B cell (primary cell): ENCODE measurements around the gene ADAMTS17.

Experiments used
- EZH2 ChIP-seq: IDR thresholded peaks from 2 replicates; pipeline ENCODE4 v1.6.1; 2012; ENCODE audit warnings: borderline replicate concordance, low read depth, mild to moderate bottlenecking, moderate library complexity, low read length; ENCODE audit not compliant: insufficient read depth, poor library complexity, severe bottlenecking
- TF ChIP-seq, protein P1 (sequence below): fragments of 200-600 bp; IDR thresholded peaks from one replicate; pipeline ENCODE4 v1.8.0; 2022; ENCODE audit warnings: antibody characterized with exemption, mild to moderate bottlenecking

DNA sequence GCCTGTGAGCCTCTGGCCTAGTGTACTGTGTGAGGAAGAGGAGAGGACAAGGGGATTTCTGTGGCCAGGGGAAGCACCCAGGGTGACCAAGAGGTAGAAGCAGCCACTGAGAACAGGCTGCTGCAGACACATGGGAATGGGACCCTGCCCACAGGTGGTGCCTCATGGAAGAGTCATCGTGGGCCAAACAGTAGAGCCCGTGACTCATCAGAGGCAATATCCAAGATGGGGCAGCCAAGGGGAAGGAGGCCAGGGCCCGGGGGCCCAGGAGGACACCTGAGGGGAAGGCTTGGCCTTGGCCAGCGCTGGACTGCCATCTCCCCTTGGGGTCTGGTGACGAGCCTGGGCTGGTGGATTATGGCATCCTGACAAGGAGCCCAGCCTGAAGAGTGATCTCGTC, 333.5 kb downstream of the ADAMTS17 start:
- TF ChIP-seq, protein P1, sequence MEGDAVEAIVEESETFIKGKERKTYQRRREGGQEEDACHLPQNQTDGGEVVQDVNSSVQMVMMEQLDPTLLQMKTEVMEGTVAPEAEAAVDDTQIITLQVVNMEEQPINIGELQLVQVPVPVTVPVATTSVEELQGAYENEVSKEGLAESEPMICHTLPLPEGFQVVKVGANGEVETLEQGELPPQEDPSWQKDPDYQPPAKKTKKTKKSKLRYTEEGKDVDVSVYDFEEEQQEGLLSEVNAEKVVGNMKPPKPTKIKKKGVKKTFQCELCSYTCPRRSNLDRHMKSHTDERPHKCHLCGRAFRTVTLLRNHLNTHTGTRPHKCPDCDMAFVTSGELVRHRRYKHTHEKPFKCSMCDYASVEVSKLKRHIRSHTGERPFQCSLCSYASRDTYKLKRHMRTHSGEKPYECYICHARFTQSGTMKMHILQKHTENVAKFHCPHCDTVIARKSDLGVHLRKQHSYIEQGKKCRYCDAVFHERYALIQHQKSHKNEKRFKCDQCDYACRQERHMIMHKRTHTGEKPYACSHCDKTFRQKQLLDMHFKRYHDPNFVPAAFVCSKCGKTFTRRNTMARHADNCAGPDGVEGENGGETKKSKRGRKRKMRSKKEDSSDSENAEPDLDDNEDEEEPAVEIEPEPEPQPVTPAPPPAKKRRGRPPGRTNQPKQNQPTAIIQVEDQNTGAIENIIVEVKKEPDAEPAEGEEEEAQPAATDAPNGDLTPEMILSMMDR: no peak
- TF ChIP-seq EZH2: no peak
